HEK293 (cell line): ENCODE data around the gene POU4F3.

Experiments used
- CTCF ChIA-PET: fragments of 350-600 bp; formaldehyde crosslinking; extraction: SDS; loops from one replicate; lab custom pipeline; 2021; ENCODE audit warnings: antibody characterized with exemption; lab: Yijun Ruan, JAX
- POLR2A ChIA-PET: fragments of 300-600 bp; formaldehyde crosslinking; extraction: SDS; loops from one replicate; lab custom pipeline; 2020; ENCODE audit warnings: antibody characterized with exemption, inconsistent platforms; lab: Yijun Ruan, JAX
- H3K27ac ChIP-seq: fragments of 200-500 bp; sonication (Bioruptor generic); 2 replicates; pipeline ENCODE4 v1.5.1; 2014; ENCODE audit warnings: low read depth, low read length, control low read depth, inconsistent platforms; ENCODE audit errors: extremely low read depth
- H3K36me3 ChIP-seq, 2 experiments: fragments of 200-500 bp in 1 of 2; sonication (Bioruptor generic) in 1 of 2; 1 replicate in 1 of 2; 2 replicates in 1 of 2; pipeline ENCODE4 v1.5.1; 2014 to 2017; ENCODE audit warnings: inconsistent platforms in 2 of 2, low read length in 2 of 2; ENCODE audit not compliant: control insufficient read depth in 2 of 2, insufficient read depth in 1 of 2
- H3K4me1 ChIP-seq: fragments of 200-500 bp; sonication (Bioruptor generic); 2 replicates; pipeline ENCODE4 v1.5.1; 2014; ENCODE audit warnings: mild to moderate bottlenecking, low read length, inconsistent platforms; ENCODE audit not compliant: control insufficient read depth, insufficient read depth
- H3K4me3 ChIP-seq: 2 replicates; pipeline ENCODE4 v1.5.1; 2011; ENCODE audit warnings: low read depth, mild to moderate bottlenecking, control low read depth, low read length, moderate library complexity
- H3K9me3 ChIP-seq: fragments of 200-500 bp; sonication (Bioruptor generic); 2 replicates; pipeline ENCODE4 v1.5.1; 2014; ENCODE audit warnings: low read depth, low read length, inconsistent platforms; ENCODE audit not compliant: control insufficient read depth, insufficient read depth
- HOXD13 ChIP-seq: sonication (generic); formaldehyde crosslinking; IDR thresholded peaks from 2 replicates; pipeline ENCODE4 v1.8.0; 2022; ENCODE audit warnings: missing genetic modification reagents, borderline replicate concordance
- PATZ1 ChIP-seq: fragments of 450-650 bp; formaldehyde crosslinking; IDR thresholded peaks from 2 replicates; pipeline ENCODE4 v1.5.1; 2016; ENCODE audit warnings: missing biosample characterization, missing genetic modification characterization
- REPIN1 ChIP-seq: fragments of 450-650 bp; formaldehyde crosslinking; IDR thresholded peaks from 2 replicates; pipeline ENCODE4 v1.5.1; 2017; ENCODE audit warnings: missing biosample characterization, missing genetic modification characterization, low read depth
- ZBTB11 ChIP-seq: fragments of 450-650 bp; formaldehyde crosslinking; conservative IDR thresholded peaks from 2 replicates; pipeline ENCODE4 v1.5.1; 2016; ENCODE audit warnings: low read depth, missing biosample characterization, missing genetic modification characterization
- ZBTB17 ChIP-seq: fragments of 450-650 bp; formaldehyde crosslinking; IDR thresholded peaks from 2 replicates; pipeline ENCODE4 v1.5.1; 2016; ENCODE audit warnings: missing biosample characterization, missing genetic modification characterization
- ZBTB7A ChIP-seq: fragments of 450-650 bp; formaldehyde crosslinking; IDR thresholded peaks from 2 replicates; pipeline ENCODE4 v1.5.1; 2016; ENCODE audit warnings: low read depth, missing biosample characterization, missing genetic modification characterization
- ZBTB8A ChIP-seq: fragments of 450-650 bp; formaldehyde crosslinking; IDR thresholded peaks from 2 replicates; pipeline ENCODE4 v1.5.1; 2016; ENCODE audit warnings: missing biosample characterization, missing genetic modification characterization
- ZNF16 ChIP-seq: fragments of 450-650 bp; formaldehyde crosslinking; IDR thresholded peaks from 2 replicates; pipeline ENCODE4 v1.5.1; 2016; ENCODE audit warnings: low read depth, missing biosample characterization, missing genetic modification characterization
- ZNF24 ChIP-seq: fragments of 450-650 bp; formaldehyde crosslinking; IDR thresholded peaks from 2 replicates; pipeline ENCODE4 v1.5.1; 2016; ENCODE audit warnings: missing biosample characterization, missing genetic modification characterization
- ZNF280C ChIP-seq: fragments of 450-650 bp; formaldehyde crosslinking; IDR thresholded peaks from 2 replicates; pipeline ENCODE4 v1.5.1; 2016; ENCODE audit warnings: missing biosample characterization, missing genetic modification characterization
- ZNF280D ChIP-seq: fragments of 450-650 bp; formaldehyde crosslinking; IDR thresholded peaks from 2 replicates; pipeline ENCODE4 v1.5.1; 2016; ENCODE audit warnings: missing biosample characterization, missing genetic modification characterization
- ZNF341 ChIP-seq: fragments of 450-650 bp; formaldehyde crosslinking; IDR thresholded peaks from 2 replicates; pipeline ENCODE4; 2016; ENCODE audit warnings: low read depth, missing biosample characterization, missing genetic modification characterization
- ZNF354C ChIP-seq: fragments of 450-650 bp; formaldehyde crosslinking; IDR thresholded peaks from 2 replicates; pipeline ENCODE4 v1.5.1; 2016; ENCODE audit warnings: missing biosample characterization, missing genetic modification characterization, low read depth, borderline replicate concordance
- ZNF362 ChIP-seq: fragments of 450-650 bp; formaldehyde crosslinking; IDR thresholded peaks from 2 replicates; pipeline ENCODE4 v1.5.1; 2016; ENCODE audit warnings: missing biosample characterization, missing genetic modification characterization
- ZNF48 ChIP-seq: fragments of 450-650 bp; formaldehyde crosslinking; IDR thresholded peaks from 2 replicates; pipeline ENCODE4 v1.5.1; 2016; ENCODE audit warnings: missing biosample characterization, missing genetic modification characterization
- ZNF488 ChIP-seq: fragments of 450-650 bp; formaldehyde crosslinking; IDR thresholded peaks from 2 replicates; pipeline ENCODE4 v1.5.1; 2016; ENCODE audit warnings: missing biosample characterization, missing genetic modification characterization
- ZNF660 ChIP-seq: fragments of 450-650 bp; IDR thresholded peaks from 2 replicates; pipeline ENCODE4 v1.5.1; 2018; ENCODE audit warnings: missing biosample characterization, mild to moderate bottlenecking, missing genetic modification characterization
- ZNF701 ChIP-seq: fragments of 450-650 bp; formaldehyde crosslinking; IDR thresholded peaks from 2 replicates; pipeline ENCODE4 v1.5.1; 2016; ENCODE audit warnings: missing biosample characterization, missing genetic modification characterization
- ZNF777 ChIP-seq: fragments of 450-650 bp; formaldehyde crosslinking; IDR thresholded peaks from 2 replicates; pipeline ENCODE4 v1.5.1; 2017; ENCODE audit warnings: missing biosample characterization, missing genetic modification characterization, borderline replicate concordance
- ZNF792 ChIP-seq: fragments of 450-650 bp; formaldehyde crosslinking; IDR thresholded peaks from 2 replicates; pipeline ENCODE4 v1.5.1; 2016; ENCODE audit warnings: missing biosample characterization, missing genetic modification characterization
- ZNF843 ChIP-seq: fragments of 450-650 bp; formaldehyde crosslinking; IDR thresholded peaks from 2 replicates; pipeline ENCODE4 v1.5.1; 2016; ENCODE audit warnings: missing biosample characterization, missing genetic modification characterization

The POU4F3 gene

GRCh38 chr5:146301626-146302025 is 37.0 kb upstream of the POU4F3 start (continued):
- TF ChIP-seq ZNF341 (tag by site-specific recombination): no peak
- TF ChIP-seq, all 188 proteins: peak for 0

- Histone ChIP-seq H3K4me3 (no peak overlapping the region), H3K27ac (no peak overlapping the region), H3K4me1 (no peaks in the 10 kb centered on the region)
- POLR2A ChIA-PET: no interaction called here
- TF ChIP-seq ZNF280C (no peak), ZNF777 (tag by site-specific recombination) (no peak), ZNF362 (tag by site-specific recombination) (no peak), ZNF24 (no peak), REPIN1 (tag by site-specific recombination) (no peak), ZBTB8A (no peak)
- TF ChIP-seq, all 188 proteins: peak for 0
- H3K9me3 ChIP-seq: no peaks in the 10 kb centered on the region
- no peaks in the 10 kb centered on the region for H3K36me3 ChIP-seq
- CTCF ChIA-PET: interaction anchor here (0.6 to 1.3 kb wide), 3 partner anchors 10 to 302 kb away, joined by 3 to 4 read pairs (median 3); no protein-coding TSS in a partner anchor
Measured at GRCh38 chr5:146302406-146302805, 36.2 kb upstream of the POU4F3 start.

GRCh38 chr5:146306838-146307237 is 31.8 kb upstream of the POU4F3 start:
- TF ChIP-seq ZNF843 (tag by site-specific recombination) (no peak), ZNF792 (no peak), ZNF488 (tag by site-specific recombination) (no peak), ZNF48 (tag by site-specific recombination) (no peak), ZNF280D (tag by site-specific recombination) (no peak), ZNF660 (no peak), ZNF701 (no peak), ZBTB7A (tag by site-specific recombination) (no peak), ZBTB17 (no peak), PATZ1 (tag by site-specific recombination) (no peak), ZNF354C (tag by site-specific recombination) (no peak), HOXD13 (CRISPR knock-in tag) (no peak), ZBTB11 (tag by site-specific recombination) (no peak), ZNF16 (no peak)
- ChIA-PET POLR2A (no interaction called here), CTCF (no interaction called here)
- H3K4me3 ChIP-seq: no peak overlapping the region
- H3K9me3 ChIP-seq: no peaks in the 10 kb centered on the region
- no peaks in the 10 kb centered on the region for H3K4me1 ChIP-seq
- H3K27ac ChIP-seq: no peak overlapping the region
- no peaks in the 10 kb centered on the region for H3K36me3 ChIP-seq
